Type B pancreatic cell (in vitro differentiated cells): ENCODE measurements around the gene GKAP1. TPM values are rescaled to one million over a fixed set of nuclear protein-coding genes. Genes with fewer than 3 reads are reported as not detected.

Experiments
- DNase-seq: peaks from one replicate; pipeline ENCODE4 v3.0.0; 2021; ENCODE audit warnings: mixed read lengths; ENCODE audit not compliant: unreplicated experiment; ENCODE audit errors: extremely low spot score
- H3K27ac Mint-ChIP-seq: 2 replicates; pipeline ENCODE4 v1.8.0; 2021; ENCODE audit warnings: mild to moderate bottlenecking, mixed read lengths
- H3K27me3 Mint-ChIP-seq: 2 replicates; pipeline ENCODE4 v1.8.0; 2021; ENCODE audit warnings: mixed read lengths
- H3K36me3 Mint-ChIP-seq: 2 replicates; pipeline ENCODE4 v1.8.0; 2021; ENCODE audit warnings: mixed read lengths
- H3K4me1 Mint-ChIP-seq: one replicate; pipeline ENCODE4 v1.8.0; 2021; ENCODE audit warnings: mixed read lengths; ENCODE audit not compliant: unreplicated experiment
- H3K4me3 Mint-ChIP-seq: 2 replicates; pipeline ENCODE4 v1.8.0; 2021; ENCODE audit warnings: mild to moderate bottlenecking, mixed read lengths
- H3K9me3 Mint-ChIP-seq: 2 replicates; pipeline ENCODE4 v1.8.0; 2021; ENCODE audit warnings: mixed read lengths
- CTCF ChIP-seq: fragments of 200-600 bp; sonication (generic); conservative IDR thresholded peaks from 2 replicates; pipeline ENCODE4 v1.5.0; 2021; ENCODE audit warnings: antibody characterized with exemption, mild to moderate bottlenecking
- total RNA-seq: library from RNA; stranded (reverse); gene quantifications from 2 replicates; pipeline ENCODE4 v1.2.1, GENCODE V29; 2021; ENCODE audit warnings: low replicate concordance

Gene GKAP1
- total RNA-seq, 1 donor from 2014 or later: 8.4 TPM

GRCh38 chr9:83800236-83801033 lies 17.1 kb downstream of the GKAP1 start:
- H3K27ac Mint-ChIP-seq: no peak overlapping the region
- H3K9me3 Mint-ChIP-seq: no peaks in the 10 kb centered on the region
- no peaks in the 10 kb centered on the region for H3K27me3 Mint-ChIP-seq
- DNase-seq: no peak
- no peaks in the 10 kb centered on the region for H3K36me3 Mint-ChIP-seq
- no peak for TF ChIP-seq CTCF
- H3K4me1 Mint-ChIP-seq: no peaks in the 10 kb centered on the region
- H3K4me3 Mint-ChIP-seq: no peak overlapping the region

GRCh38 chr9:83794051-83794450 lies 23.5 kb downstream of the GKAP1 start:
- no peaks in the 10 kb centered on the region for H3K36me3 Mint-ChIP-seq
- H3K27ac Mint-ChIP-seq: no peak overlapping the region
- H3K4me3 Mint-ChIP-seq: no peak overlapping the region
- DNase-seq: no peak
- TF ChIP-seq CTCF: no peak
- H3K27me3 Mint-ChIP-seq: no peaks in the 10 kb centered on the region
- no peaks in the 10 kb centered on the region for H3K4me1 Mint-ChIP-seq
- no peaks in the 10 kb centered on the region for H3K9me3 Mint-ChIP-seq

GRCh38 chr9:83792746-83793145 lies 24.8 kb downstream of the GKAP1 start:
- H3K4me3 Mint-ChIP-seq: no peak overlapping the region
- DNase-seq: no peak
- no peaks in the 10 kb centered on the region for H3K9me3 Mint-ChIP-seq
- H3K27me3 Mint-ChIP-seq: no peaks in the 10 kb centered on the region
- no peak for TF ChIP-seq CTCF
- no peak overlapping the region for H3K27ac Mint-ChIP-seq
- H3K4me1 Mint-ChIP-seq: no peaks in the 10 kb centered on the region
- H3K36me3 Mint-ChIP-seq: no peaks in the 10 kb centered on the region

GRCh38 chr9:83778164-83778563 lies 39.4 kb downstream of the GKAP1 start:
- no peaks in the 10 kb centered on the region for H3K27me3 Mint-ChIP-seq
- H3K9me3 Mint-ChIP-seq: no peaks in the 10 kb centered on the region
- no peak overlapping the region for H3K27ac Mint-ChIP-seq
- TF ChIP-seq CTCF: no peak
- H3K36me3 Mint-ChIP-seq: no peaks in the 10 kb centered on the region
- no peaks in the 10 kb centered on the region for H3K4me1 Mint-ChIP-seq
- H3K4me3 Mint-ChIP-seq: no peak overlapping the region
- DNase-seq: no peak

- Mint-ChIP-seq H3K9me3 (no peaks in the 10 kb centered on the region), H3K4me1 (no peaks in the 10 kb centered on the region), H3K36me3 (no peaks in the 10 kb centered on the region), H3K27ac (no peak overlapping the region), H3K27me3 (no peaks in the 10 kb centered on the region), H3K4me3 (no peak overlapping the region)
- no peak for DNase-seq
- TF ChIP-seq CTCF: no peak
Observed at GRCh38 chr9:83775932-83776331, 41.6 kb downstream of the GKAP1 start.
